Suprapubic skin (tissue), 4 donors: Measurements from ENCODE around the gene CRB1. TPM values are rescaled to one million over a fixed set of nuclear protein-coding genes. Genes with fewer than 3 reads are reported as not detected.

Source experiments
- DNase-seq, 2 donors: peaks; one replicate each; pipeline ENCODE4 v3.0.0-alpha.2; 2019; ENCODE audit warnings: low spot score in 2 of 2
- H3K27ac ChIP-seq: fragments of 200-600 bp; sonication (generic); one replicate; pipeline ENCODE4 v1.5.1; 2019
- H3K27me3 ChIP-seq: fragments of 200-600 bp; sonication (generic); one replicate; pipeline ENCODE4 v1.5.1; 2019
- H3K36me3 ChIP-seq: fragments of 200-600 bp; sonication (generic); one replicate; pipeline ENCODE4 v1.5.1; 2019
- H3K4me1 ChIP-seq: fragments of 200-600 bp; sonication (generic); one replicate; pipeline ENCODE4 v1.5.1; 2019
- H3K4me3 ChIP-seq: fragments of 200-600 bp; sonication (generic); one replicate; pipeline ENCODE4 v1.5.1; 2019; ENCODE audit warnings: mild to moderate bottlenecking
- H3K9me3 ChIP-seq: fragments of 200-600 bp; sonication (generic); one replicate; pipeline ENCODE4 v1.5.1; 2019
- EP300 ChIP-seq: sonication (generic); formaldehyde crosslinking; IDR thresholded peaks from one replicate; pipeline ENCODE4 v1.6.1; 2017; ENCODE audit warnings: antibody characterized with exemption
- POLR2A ChIP-seq, 2 donors: fragments of 450-650 bp; IDR thresholded peaks; one replicate each; pipeline ENCODE4 v1.6.1; 2017; ENCODE audit warnings: antibody characterized with exemption in 2 of 2, mild to moderate bottlenecking in 2 of 2, moderate library complexity in 2 of 2
- POLR2AphosphoS5 ChIP-seq, 3 donors: sonication (generic); formaldehyde crosslinking; IDR thresholded peaks; one replicate each; pipeline ENCODE4 v1.6.1; 2017; ENCODE audit warnings: antibody characterized with exemption in 3 of 3
- WGBS: methylation state at CpG from one replicate; pipeline ENCODE4 v1.1.5; 2018; 5-methylcytosine and 5-hydroxymethylcytosine counted together
- total RNA-seq, 4 donors: library from RNA; depleted of rRNA; stranded (reverse); fragments of >200 nt; gene quantifications; one replicate each; pipeline ENCODE4 v1.1.0, GENCODE V29; 2016
- TF ChIP-seq, protein P1 (sequence below), 2 donors: fragments of 200-600 bp in 1 of 2; fragments of 450-650 bp in 1 of 2; sonication (generic) in 1 of 2; IDR thresholded peaks; one replicate each; pipeline ENCODE4 v1.5.1; 2016 to 2019; ENCODE audit warnings: antibody characterized with exemption in 2 of 2, mild to moderate bottlenecking in 1 of 2, moderate library complexity in 1 of 2

The CRB1 gene
- total RNA-seq, 4 donors from 2014 or later = 0.16 TPM; not detected in 3

DNA sequence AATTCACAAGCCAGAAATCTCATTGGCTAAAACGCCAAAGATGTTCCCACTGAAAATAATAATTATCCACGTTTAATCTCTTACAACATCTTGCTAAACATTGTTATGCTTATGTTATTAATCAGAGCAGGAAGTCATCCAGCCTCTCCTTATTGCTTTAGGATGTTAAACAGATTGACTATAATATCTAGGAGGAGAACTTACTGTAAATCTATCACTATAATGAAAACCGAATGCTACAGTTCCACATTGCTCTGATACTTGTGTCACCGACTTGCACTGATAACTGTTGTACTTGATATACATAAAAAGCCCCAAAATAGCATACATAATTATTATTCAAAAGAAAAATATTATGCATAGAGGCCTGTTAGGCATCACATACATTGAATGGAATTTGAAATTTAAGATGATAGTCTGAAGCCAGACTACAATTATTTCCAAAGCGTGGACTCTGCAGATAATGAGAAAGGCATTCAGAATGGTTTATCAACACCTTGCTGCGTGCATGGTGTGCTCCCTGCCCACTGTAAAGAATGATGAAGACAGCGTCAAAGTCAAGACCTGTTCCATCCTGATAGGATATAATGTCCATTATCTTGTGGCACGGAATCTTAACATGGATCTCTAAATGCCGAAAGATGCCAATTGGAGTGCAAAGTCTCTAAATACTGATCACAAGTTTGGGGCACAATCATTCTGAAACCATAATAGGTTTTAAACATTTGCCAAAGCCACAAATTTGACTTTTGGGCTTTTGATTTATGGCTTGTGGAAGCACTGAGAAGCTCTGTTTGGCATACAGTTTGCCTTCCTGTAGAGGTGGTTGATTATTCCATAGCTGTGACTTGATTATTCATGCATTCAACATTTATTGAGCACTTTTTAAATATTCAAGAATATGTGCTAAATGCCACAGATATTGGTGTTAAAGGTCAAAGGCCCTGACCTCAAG is 71.3 kb downstream of the CRB1 start:
- no peaks in the 10 kb centered on the region for H3K27me3 ChIP-seq
- H3K4me3 ChIP-seq = no peak overlapping the region
- WGBS = 58% methylated on average over 9 of the region's 9 CpGs
- H3K36me3 ChIP-seq = no peaks in the 10 kb centered on the region
- no peak overlapping the region for H3K27ac ChIP-seq
- H3K9me3 ChIP-seq = no peaks in the 10 kb centered on the region
- no peak for TF ChIP-seq POLR2AphosphoS5 (IDR thresholded peaks at IDR 0.05)
- no peak for TF ChIP-seq EP300
- TF ChIP-seq POLR2A (IDR thresholded peaks at IDR 0.05) = no peak
- TF ChIP-seq, protein P1, sequence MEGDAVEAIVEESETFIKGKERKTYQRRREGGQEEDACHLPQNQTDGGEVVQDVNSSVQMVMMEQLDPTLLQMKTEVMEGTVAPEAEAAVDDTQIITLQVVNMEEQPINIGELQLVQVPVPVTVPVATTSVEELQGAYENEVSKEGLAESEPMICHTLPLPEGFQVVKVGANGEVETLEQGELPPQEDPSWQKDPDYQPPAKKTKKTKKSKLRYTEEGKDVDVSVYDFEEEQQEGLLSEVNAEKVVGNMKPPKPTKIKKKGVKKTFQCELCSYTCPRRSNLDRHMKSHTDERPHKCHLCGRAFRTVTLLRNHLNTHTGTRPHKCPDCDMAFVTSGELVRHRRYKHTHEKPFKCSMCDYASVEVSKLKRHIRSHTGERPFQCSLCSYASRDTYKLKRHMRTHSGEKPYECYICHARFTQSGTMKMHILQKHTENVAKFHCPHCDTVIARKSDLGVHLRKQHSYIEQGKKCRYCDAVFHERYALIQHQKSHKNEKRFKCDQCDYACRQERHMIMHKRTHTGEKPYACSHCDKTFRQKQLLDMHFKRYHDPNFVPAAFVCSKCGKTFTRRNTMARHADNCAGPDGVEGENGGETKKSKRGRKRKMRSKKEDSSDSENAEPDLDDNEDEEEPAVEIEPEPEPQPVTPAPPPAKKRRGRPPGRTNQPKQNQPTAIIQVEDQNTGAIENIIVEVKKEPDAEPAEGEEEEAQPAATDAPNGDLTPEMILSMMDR (IDR thresholded peaks at IDR 0.05) = no peak
- H3K4me1 ChIP-seq = no peaks in the 10 kb centered on the region
- no peak for DNase-seq

DNA sequence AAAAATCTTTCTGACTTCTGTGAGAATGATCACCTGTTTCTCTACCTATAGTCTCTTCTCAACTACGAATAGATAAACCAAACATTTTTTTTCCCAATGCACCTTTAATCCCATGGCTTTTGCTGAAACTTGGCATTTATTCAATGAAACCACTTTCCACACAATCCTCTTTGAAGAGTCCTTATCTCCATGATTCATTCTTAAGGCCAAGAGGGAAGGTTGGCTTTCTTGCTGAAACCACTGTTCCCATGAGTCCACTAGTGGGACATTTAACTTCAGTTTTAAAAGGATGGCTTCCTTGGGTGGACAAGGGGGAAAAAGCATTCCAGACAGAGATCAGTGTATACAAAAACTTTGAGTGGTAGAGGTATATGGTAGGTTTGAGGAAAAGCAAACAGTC is 73.6 kb downstream of the CRB1 start:
- Histone ChIP-seq H3K36me3 (no peaks in the 10 kb centered on the region), H3K27ac (no peak overlapping the region), H3K4me3 (no peak overlapping the region), H3K4me1 (no peaks in the 10 kb centered on the region), H3K9me3 (no peaks in the 10 kb centered on the region), H3K27me3 (no peaks in the 10 kb centered on the region)
- DNase-seq = no peak
- no peak for TF ChIP-seq POLR2A (IDR thresholded peaks at IDR 0.05)
- no peak for TF ChIP-seq POLR2AphosphoS5 (IDR thresholded peaks at IDR 0.05)
- no peak for TF ChIP-seq EP300
- TF ChIP-seq, protein P1 (IDR thresholded peaks at IDR 0.05) = no peak
- 78% methylated on average over 1 of the region's 1 CpG for WGBS

- no peaks in the 10 kb centered on the region for H3K9me3 ChIP-seq
- WGBS = 78% methylated on average over 3 of the region's 3 CpGs
- DNase-seq = no peak
- no peak overlapping the region for H3K27ac ChIP-seq
- no peaks in the 10 kb centered on the region for H3K27me3 ChIP-seq
- no peaks in the 10 kb centered on the region for H3K36me3 ChIP-seq
- H3K4me3 ChIP-seq = no peak overlapping the region
- H3K4me1 ChIP-seq = no peaks in the 10 kb centered on the region
- TF ChIP-seq EP300 (no peak), POLR2AphosphoS5 (IDR thresholded peaks at IDR 0.05) (no peak), POLR2A (IDR thresholded peaks at IDR 0.05) (no peak)
- TF ChIP-seq, protein P1 (IDR thresholded peaks at IDR 0.05) = no peak
Measured at GRCh38 chr1:197342044-197342565, 74.1 kb downstream of the CRB1 start.

GRCh38 chr1:197342669-197343068 is 74.6 kb downstream of the CRB1 start:
- 50% methylated on average over 2 of the region's 2 CpGs for WGBS
- Histone ChIP-seq H3K36me3 (no peaks in the 10 kb centered on the region), H3K27me3 (no peaks in the 10 kb centered on the region), H3K27ac (no peak overlapping the region), H3K4me3 (no peak overlapping the region), H3K4me1 (no peaks in the 10 kb centered on the region), H3K9me3 (no peaks in the 10 kb centered on the region)
- TF ChIP-seq POLR2A (IDR thresholded peaks at IDR 0.05) (no peak), POLR2AphosphoS5 (IDR thresholded peaks at IDR 0.05) (no peak), EP300 (no peak)
- TF ChIP-seq, protein P1 (IDR thresholded peaks at IDR 0.05) = no peak
- no peak for DNase-seq

- Histone ChIP-seq H3K27ac (no peak overlapping the region), H3K27me3 (no peaks in the 10 kb centered on the region), H3K4me1 (no peaks in the 10 kb centered on the region), H3K36me3 (no peaks in the 10 kb centered on the region), H3K9me3 (no peaks in the 10 kb centered on the region), H3K4me3 (no peak overlapping the region)
- WGBS = 25% methylated on average over 4 of the region's 4 CpGs
- no peak for TF ChIP-seq EP300
- TF ChIP-seq POLR2AphosphoS5 (IDR thresholded peaks at IDR 0.05) = no peak
- no peak for TF ChIP-seq POLR2A (IDR thresholded peaks at IDR 0.05)
- TF ChIP-seq, protein P1 (IDR thresholded peaks at IDR 0.05) = no peak
- DNase-seq = no peak
Measured at GRCh38 chr1:197343663-197344273, 75.7 kb downstream of the CRB1 start.
